IMR-90 (cell line): ENCODE measurements around the gene CCDC102B. TPM values are rescaled to one million over a fixed set of nuclear protein-coding genes. Genes with fewer than 3 reads are reported as not detected.

Experiments used
- ATAC-seq: fragments of 200-7000 bp; cut with Tn5 transposase; 2 replicates; pipeline ENCODE4 v1.9.1; 2020; ENCODE audit warnings: low read depth, mild to moderate bottlenecking, moderate library complexity
- BruUV-seq: library from RNA; stranded (reverse); fragments of 400-500 nt; replicated peaks from 2 replicates; lab custom pipeline; 2021; lab: Mats Ljungman, UMichigan
- CTCF ChIA-PET: fragments of 300-600 bp; formaldehyde crosslinking; extraction: SDS; loops from one replicate; lab custom pipeline; 2021; ENCODE audit warnings: antibody characterized with exemption; lab: Yijun Ruan, JAX
- POLR2A ChIA-PET: fragments of 300-600 bp; sonication (Branson Sonifier 250); formaldehyde crosslinking; loops from one replicate; lab custom pipeline; 2022; ENCODE audit warnings: antibody characterized with exemption; ENCODE audit not compliant: unreplicated experiment; lab: Charles Lee
- DNase-seq: peaks from one replicate; pipeline ENCODE4 v3.0.0; 2013
- H2AFZ ChIP-seq: replicated peaks from 2 replicates; pipeline ENCODE3; 2013; ENCODE audit warnings: low read length, mild to moderate bottlenecking; ENCODE audit not compliant: poor library complexity
- H2AK5ac ChIP-seq: 2 replicates; pipeline ENCODE4 v1.6.1; 2013; ENCODE audit warnings: low read depth, low read length, inconsistent platforms
- H2AK9ac ChIP-seq: replicated peaks from 2 replicates; pipeline ENCODE3; 2013; ENCODE audit warnings: mild to moderate bottlenecking, low read depth, low read length, moderate library complexity; ENCODE audit not compliant: poor library complexity
- H2BK120ac ChIP-seq: 2 replicates; pipeline ENCODE4 v1.6.1; 2013; ENCODE audit warnings: low read depth, low read length, inconsistent platforms
- H2BK15ac ChIP-seq: 3 replicates; pipeline ENCODE4 v1.6.1; 2013; ENCODE audit warnings: low read depth, low read length, inconsistent platforms
- H2BK20ac ChIP-seq: 2 replicates; pipeline ENCODE4 v1.6.1; 2013; ENCODE audit warnings: low read depth, mild to moderate bottlenecking, inconsistent platforms, low read length, moderate library complexity
- H2BK5ac ChIP-seq: 2 replicates; pipeline ENCODE4 v1.6.1; 2013; ENCODE audit warnings: mild to moderate bottlenecking, low read depth, low read length, inconsistent platforms; ENCODE audit not compliant: poor library complexity, severe bottlenecking
- H3K14ac ChIP-seq: replicated peaks from 2 replicates; pipeline ENCODE4 v1.6.1; 2013; ENCODE audit warnings: low read depth, low read length, inconsistent platforms
- H3K18ac ChIP-seq: 2 replicates; pipeline ENCODE4 v1.6.1; 2013; ENCODE audit warnings: low read depth, low read length, control low read depth
- H3K23ac ChIP-seq: 2 replicates; pipeline ENCODE4 v1.6.1; 2013; ENCODE audit warnings: low read depth, low read length, inconsistent platforms
- H3K27ac ChIP-seq: 2 replicates; pipeline ENCODE4 v1.5.1; 2013; ENCODE audit warnings: mild to moderate bottlenecking, control low read depth, low read length; ENCODE audit not compliant: insufficient read depth
- H3K27me3 ChIP-seq: 2 replicates; pipeline ENCODE4 v1.6.1; 2013; ENCODE audit warnings: low read length; ENCODE audit not compliant: control insufficient read depth, insufficient read depth
- H3K36me3 ChIP-seq: 2 replicates; pipeline ENCODE4 v1.6.1; 2013; ENCODE audit warnings: low read length, mixed read lengths; ENCODE audit not compliant: control insufficient read depth, insufficient read depth
- H3K4ac ChIP-seq: 2 replicates; pipeline ENCODE4 v1.6.1; 2013; ENCODE audit warnings: low read depth, low read length, inconsistent platforms
- H3K4me1 ChIP-seq: 2 replicates; pipeline ENCODE4 v1.6.1; 2013; ENCODE audit warnings: low read length, mixed read lengths; ENCODE audit not compliant: control insufficient read depth, insufficient read depth
- H3K4me2 ChIP-seq: 2 replicates; pipeline ENCODE4 v1.6.1; 2013; ENCODE audit warnings: low read depth, mild to moderate bottlenecking, control low read depth, low read length, moderate library complexity
- H3K4me3 ChIP-seq: 2 replicates; pipeline ENCODE4 v1.5.1; 2013; ENCODE audit warnings: low read depth, mild to moderate bottlenecking, control low read depth, low read length, moderate library complexity; ENCODE audit not compliant: insufficient read depth
- H3K56ac ChIP-seq: 2 replicates; pipeline ENCODE4 v1.6.1; 2013; ENCODE audit warnings: low read length, inconsistent platforms; ENCODE audit not compliant: insufficient read depth; ENCODE audit errors: extremely low read depth
- H3K79me1 ChIP-seq, 2 experiments: 2 replicates each; pipeline ENCODE4 v1.6.1; 2013; ENCODE audit warnings: low read length in 2 of 2, inconsistent platforms in 1 of 2, low read depth in 1 of 2
- H3K9ac ChIP-seq: 2 replicates; pipeline ENCODE4 v1.6.1; 2013; ENCODE audit warnings: low read depth, low read length, control low read depth
- H3K9me1 ChIP-seq: 2 replicates; pipeline ENCODE4 v1.6.1; 2013; ENCODE audit warnings: low read length, inconsistent platforms; ENCODE audit not compliant: insufficient read depth
- H3K9me3 ChIP-seq: 2 replicates; pipeline ENCODE4 v1.6.1; 2013; ENCODE audit warnings: low read length; ENCODE audit not compliant: control insufficient read depth, insufficient read depth
- H4K20me1 ChIP-seq: 2 replicates; pipeline ENCODE4 v1.6.1; 2013; ENCODE audit warnings: low read length, inconsistent platforms; ENCODE audit not compliant: insufficient read depth
- H4K5ac ChIP-seq: 2 replicates; pipeline ENCODE4 v1.6.1; 2013; ENCODE audit warnings: mild to moderate bottlenecking, low read depth, low read length, control low read depth
- H4K8ac ChIP-seq, 2 experiments: 2 replicates each; pipeline ENCODE4 v1.6.1; 2013; ENCODE audit warnings: low read depth in 2 of 2, low read length in 2 of 2, control low read depth in 1 of 2, inconsistent platforms in 1 of 2
- H4K91ac ChIP-seq: 2 replicates; pipeline ENCODE4 v1.6.1; 2013; ENCODE audit warnings: low read depth, low read length, inconsistent platforms; ENCODE audit not compliant: insufficient read depth
- BHLHE40 ChIP-seq: fragments of 150-350 bp; IDR thresholded peaks from 2 replicates; pipeline ENCODE4 v1.6.1; 2016; ENCODE audit warnings: mild to moderate bottlenecking, low read depth, low read length
- MAFK ChIP-seq: IDR thresholded peaks from 2 replicates; pipeline ENCODE4 v1.6.1; 2012; ENCODE audit warnings: low read depth, low read length, improper control_type of control experiment
- MXI1 ChIP-seq: IDR thresholded peaks from 2 replicates; pipeline ENCODE4 v1.6.1; 2012; ENCODE audit warnings: low read depth, mild to moderate bottlenecking, low read length, moderate library complexity, borderline replicate concordance
- NFE2L2 ChIP-seq: fragments of 150-350 bp; IDR thresholded peaks from 2 replicates; pipeline ENCODE4 v1.6.1; 2016; ENCODE audit warnings: low read depth, mild to moderate bottlenecking, low read length
- RAD21 ChIP-seq: IDR thresholded peaks from 2 replicates; pipeline ENCODE4 v1.6.1; 2012; ENCODE audit warnings: low read length, improper control_type of control experiment
- SMC3 ChIP-seq: fragments of 150-350 bp; IDR thresholded peaks from 2 replicates; pipeline ENCODE4 v1.6.1; 2016; ENCODE audit warnings: low read depth, mild to moderate bottlenecking, antibody characterized with exemption, low read length, moderate library complexity
- USF2 ChIP-seq: fragments of 150-350 bp; IDR thresholded peaks from 2 replicates; pipeline ENCODE4 v1.6.1; 2017; ENCODE audit warnings: mild to moderate bottlenecking, antibody characterized with exemption, low read length, low read depth
- dilution Hi-C: fragments of 300-500 bp; cut with HindIII; formaldehyde crosslinking; loops from one replicate; pipeline ENCODE4 v1.14.3; 2018; ENCODE audit warnings: low sequenced_read_pairs; ENCODE audit not compliant: unreplicated experiment
- in situ Hi-C: fragments of 300-500 bp; cut with MboI; formaldehyde crosslinking; loops from 3 replicates; pipeline ENCODE4 v1.14.3; 2019; ENCODE audit warnings: low sequenced_read_pairs, inconsistent platforms, mixed read lengths
- intact Hi-C: fragments of 100-400 bp; cut with micrococcal nuclease; formaldehyde crosslinking; loops from 2 replicates; pipeline ENCODE4 v1.10.0; 2022
- polyA plus RNA-seq, 3 experiments: library from polyadenylated mRNA; depleted of rRNA; stranded (reverse); fragments of >200 nt; gene quantifications; 2 replicates each; pipeline ENCODE4 v1.2.3, GENCODE V29; 2012; ENCODE audit warnings: low replicate concordance in 1 of 3
- total RNA-seq: library from RNA; depleted of rRNA; stranded (reverse); fragments of >200 nt; gene quantifications from 2 replicates; pipeline ENCODE4 v1.2.3, GENCODE V29; 2012

CCDC102B gene
- total and polyA plus RNA-seq, 2 of the 4 experiments (the other 2 are of a cell fraction) = 0.54 to 1.4 TPM

DNA sequence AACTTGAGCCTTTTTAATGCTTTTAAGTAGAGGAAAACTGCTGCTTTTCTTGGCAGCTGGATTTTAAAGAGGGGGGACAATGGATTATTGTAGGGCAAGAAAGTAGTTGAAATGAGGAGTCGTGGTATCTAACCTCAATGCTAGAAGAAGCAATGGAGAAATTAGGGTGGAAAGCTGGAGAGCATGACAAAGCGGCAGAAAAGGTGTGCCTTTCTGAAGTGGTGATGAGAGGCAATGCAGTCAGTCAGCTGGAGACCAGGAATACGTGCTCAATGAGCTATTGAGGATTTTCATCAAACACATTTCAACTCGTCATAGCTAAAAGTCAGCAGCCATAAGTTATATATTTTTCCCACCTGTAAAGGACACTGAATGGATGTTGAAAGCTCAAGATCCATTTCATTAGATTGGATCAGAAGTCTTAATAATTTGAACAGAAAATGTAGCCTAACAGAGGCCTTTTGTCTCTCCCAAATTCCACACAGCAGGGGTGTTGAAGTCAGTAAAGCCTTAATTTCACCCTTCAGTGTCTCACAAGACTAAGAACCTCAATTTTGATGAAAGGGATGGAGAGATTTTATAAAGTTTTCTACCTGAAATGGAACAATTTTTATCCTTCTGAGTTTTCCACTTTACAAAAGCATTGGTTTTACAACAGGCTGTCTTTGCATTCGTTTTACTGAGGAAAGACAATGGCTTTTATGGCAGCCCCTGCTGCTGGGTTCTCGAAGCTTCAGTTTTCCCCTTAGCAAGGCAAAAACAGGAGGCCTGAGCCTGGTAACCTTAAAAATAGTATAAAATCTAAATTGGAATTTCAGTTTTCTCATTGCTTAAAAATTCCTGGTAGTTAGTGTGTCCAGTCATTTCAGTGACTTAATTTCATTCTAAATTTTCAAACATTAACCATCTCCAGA is 131.1 kb downstream of the CCDC102B start (continued):
- TF ChIP-seq USF2 (no peak), BHLHE40 (no peak)

DNA sequence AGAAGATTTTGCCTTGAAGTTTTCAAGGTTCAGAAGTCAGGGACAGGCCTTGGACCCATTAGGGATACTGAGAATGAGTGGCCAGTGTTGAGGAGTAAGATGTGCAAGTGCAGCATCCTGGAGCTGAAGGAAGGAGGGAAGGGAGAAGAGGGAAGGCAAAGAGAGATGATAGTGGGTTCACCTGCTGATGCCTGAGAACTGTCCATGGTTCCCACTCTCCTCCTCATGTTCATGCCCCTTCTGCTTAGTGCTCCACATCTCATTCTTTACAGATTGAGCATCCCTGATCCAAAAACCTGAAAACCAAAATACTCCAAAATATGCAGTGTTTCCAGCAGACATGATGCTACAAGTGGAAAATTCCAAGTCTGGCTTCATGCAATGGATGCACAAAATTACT is 137.8 kb downstream of the CCDC102B start:
- ChIA-PET POLR2A (no interaction called here), CTCF (no interaction called here)
- Histone ChIP-seq H2BK120ac (no peak overlapping the region), H3K9me1 (no peaks in the 10 kb centered on the region), H3K4me1 (no peaks in the 10 kb centered on the region), H3K18ac (no peak overlapping the region), H4K8ac (no peak overlapping the region), H3K36me3 (no peaks in the 10 kb centered on the region), H2AK9ac (no peak overlapping the region), H3K4me3 (no peak overlapping the region), H3K9me3 (no peaks in the 10 kb centered on the region), H4K5ac (no peak overlapping the region), H4K20me1 (no peaks in the 10 kb centered on the region), H3K14ac (no peak overlapping the region), H2BK5ac (no peak overlapping the region), H2BK15ac (no peak overlapping the region), H3K27ac (no peak overlapping the region), H2BK20ac (no peak overlapping the region), H3K4ac (no peak overlapping the region), H2AK5ac (no peak overlapping the region), H4K91ac (no peak overlapping the region), H3K9ac (no peak overlapping the region), H2AFZ (no peak overlapping the region), H3K56ac (no peak overlapping the region), H3K27me3 (no peaks in the 10 kb centered on the region), H3K23ac (no peak overlapping the region), H3K79me1 (no peaks in the 10 kb centered on the region), H3K4me2 (no peak overlapping the region)
- in situ Hi-C loops (no loop called here), intact Hi-C loops (no loop called here), dilution Hi-C loops (no loop called here)
- no peak for ATAC-seq
- no peak for DNase-seq
- BruUV-seq = no TSS peak
- TF ChIP-seq RAD21 (no peak), BHLHE40 (no peak), SMC3 (no peak), MAFK (no peak), MXI1 (no peak), NFE2L2 (no peak), USF2 (no peak)
